GM18870 (cell line): ENCODE measurements around the gene ACTN4.
"Not testable (repeated sequence)": the region's sequence is repeated elsewhere in the genome, so short reads cannot be mapped to it uniquely, and the experiment has no call there.

Experiments
- ATAC-seq: cut with Tn5 transposase; IDR thresholded peaks from one replicate; pipeline ENCODE4 v1.9.1; 2021; ENCODE audit warnings: moderate library complexity; ENCODE audit not compliant: unreplicated experiment

The ACTN4 gene

DNA sequence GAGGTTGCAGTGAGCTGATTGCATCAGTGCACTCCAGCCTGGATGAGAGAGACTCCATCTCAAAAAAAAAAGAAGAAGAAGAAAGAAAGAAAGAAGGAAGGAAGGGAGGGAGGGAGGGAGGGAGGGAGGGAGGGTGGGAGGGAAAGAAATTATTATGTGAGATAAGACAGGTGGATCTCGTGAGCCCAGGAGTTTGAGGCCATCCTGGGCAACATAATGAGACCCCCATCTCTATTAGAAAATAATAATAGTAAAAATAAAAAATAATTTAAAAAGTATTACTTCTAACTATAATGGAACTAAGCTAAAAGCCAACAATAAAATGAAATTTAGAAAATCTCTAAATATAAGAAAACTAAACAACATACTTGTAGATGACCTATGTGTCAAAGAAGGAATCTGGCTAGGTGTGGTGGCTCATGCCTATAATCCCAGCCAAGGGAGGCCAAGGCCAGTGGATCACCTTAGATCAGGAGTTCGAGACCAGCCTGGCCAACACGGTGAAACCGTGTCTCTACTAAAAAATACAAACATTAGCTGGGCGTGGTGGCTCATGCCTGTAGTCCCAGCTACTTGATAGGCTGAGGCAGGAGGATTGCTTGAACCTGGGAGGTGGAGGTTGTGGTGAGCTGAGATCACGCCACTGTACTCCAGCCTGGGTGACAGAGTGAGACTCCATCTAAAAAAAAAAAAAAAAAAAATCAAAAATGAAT lies 113.5 kb downstream of the ACTN4 start:
- ATAC-seq = not testable (repeated sequence)

DNA sequence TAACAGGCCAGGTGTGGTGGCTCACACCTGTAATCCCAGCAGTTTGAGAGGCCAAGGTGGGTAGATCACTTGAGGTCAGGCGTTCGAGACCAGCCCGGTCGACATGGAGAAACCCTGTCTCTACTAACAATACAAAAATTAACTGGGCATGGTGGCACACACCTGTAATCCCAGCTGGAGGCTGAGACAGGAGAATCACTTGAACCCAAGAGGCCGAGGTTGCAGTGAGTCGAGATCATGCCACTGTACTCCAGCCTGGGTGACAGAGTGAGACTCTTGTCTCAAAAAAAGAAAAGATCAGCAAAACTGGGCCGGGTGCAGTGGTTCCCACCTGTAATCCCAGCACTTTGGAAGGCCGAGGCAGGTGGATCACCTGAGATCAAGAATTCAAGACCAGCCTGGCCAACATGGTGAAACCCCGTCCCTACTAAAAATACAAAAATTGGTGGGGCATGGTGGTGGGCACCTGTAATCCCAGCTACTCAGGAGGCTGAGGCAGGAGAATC lies 114.5 kb downstream of the ACTN4 start:
- ATAC-seq = not testable (repeated sequence)

- ATAC-seq = no peak
These were observed 116.4 kb downstream of the ACTN4 start for GRCh38 chr19:38763795-38764220.

DNA sequence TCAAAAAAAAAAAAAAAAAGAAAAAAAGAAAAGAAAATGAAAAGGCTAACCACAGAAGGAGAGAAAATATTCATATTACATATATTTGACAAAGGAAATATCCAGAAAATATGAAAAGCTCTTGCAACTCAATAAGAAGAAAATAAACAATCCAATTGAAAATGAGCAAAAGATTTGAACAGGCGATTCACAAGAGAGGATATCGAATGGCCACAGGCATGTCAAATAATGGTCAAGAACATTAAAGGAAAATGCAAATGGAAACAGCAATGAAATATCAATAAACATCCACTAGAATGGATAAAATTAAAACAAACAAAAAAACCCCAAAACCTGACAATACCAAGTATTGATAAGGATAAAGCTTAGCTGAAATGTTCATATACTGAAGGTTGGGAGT lies 117.8 kb downstream of the ACTN4 start:
- ATAC-seq = no peak

GRCh38 chr19:38766276-38767047 lies 119.0 kb downstream of the ACTN4 start:
- ATAC-seq = no peak

DNA sequence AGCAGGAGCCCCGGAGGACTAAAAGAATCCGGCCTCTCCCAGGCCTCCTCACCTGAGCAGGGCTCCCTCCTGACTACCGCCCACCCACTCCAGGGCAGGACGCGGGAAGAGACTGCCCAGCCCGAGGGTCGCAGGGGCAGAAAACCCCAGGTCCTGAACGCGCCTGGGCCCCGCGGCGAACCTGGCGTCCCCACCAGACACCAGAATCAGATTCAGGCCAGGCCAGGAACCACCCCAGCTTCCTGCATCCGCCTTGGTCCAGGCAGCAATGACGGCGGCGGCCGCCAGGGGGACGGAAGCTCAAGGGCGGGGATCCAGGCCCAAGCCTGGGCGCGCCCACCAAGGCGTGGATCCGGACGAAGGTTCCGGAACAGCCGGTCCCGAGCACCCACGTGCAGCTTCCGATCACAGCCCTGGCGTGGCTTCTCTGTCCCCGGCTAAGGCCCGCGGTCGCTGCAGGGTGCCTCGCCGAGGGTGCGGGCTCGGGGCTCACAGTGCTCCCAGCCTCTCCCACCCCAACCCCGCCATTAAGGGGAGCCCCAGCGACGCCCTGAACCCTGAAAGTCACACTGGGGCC lies 122.3 kb downstream of the ACTN4 start:
- ATAC-seq = no peak

DNA sequence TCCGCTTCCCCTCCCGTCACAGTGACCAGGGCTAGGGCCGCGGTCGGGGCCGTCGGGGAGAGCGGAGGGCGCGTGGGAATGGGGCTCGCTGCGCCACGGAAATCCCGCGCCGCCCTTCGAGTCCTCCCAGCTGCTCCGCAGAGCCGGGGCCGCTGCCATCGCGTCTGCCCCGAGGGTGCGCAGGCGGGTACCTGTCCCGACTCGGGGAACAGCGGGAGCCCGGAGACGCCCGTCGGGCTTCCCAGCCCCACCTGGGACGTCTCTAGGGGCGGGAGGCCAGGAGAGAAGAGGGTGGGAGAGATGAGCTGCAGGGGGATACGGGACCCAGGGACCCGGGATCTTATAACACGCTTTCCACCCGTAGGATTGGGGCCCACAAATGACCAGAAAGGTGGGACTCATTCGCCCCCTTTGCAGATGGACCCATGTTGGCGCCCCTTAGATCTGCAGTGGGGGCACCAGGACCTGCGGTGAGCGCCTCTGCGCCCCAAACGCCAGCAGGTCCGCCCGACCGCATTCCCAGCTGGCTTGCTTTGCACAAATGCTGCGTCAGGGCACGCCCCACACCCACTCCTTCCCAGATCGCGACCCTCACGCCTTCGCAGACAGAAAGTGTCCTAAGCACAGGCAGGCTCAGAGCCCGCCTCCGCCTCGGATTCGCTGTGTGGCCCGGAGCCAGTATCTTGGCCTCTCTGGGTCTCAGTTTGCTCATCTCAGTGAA lies 122.9 kb downstream of the ACTN4 start:
- not testable (repeated sequence) for ATAC-seq

DNA sequence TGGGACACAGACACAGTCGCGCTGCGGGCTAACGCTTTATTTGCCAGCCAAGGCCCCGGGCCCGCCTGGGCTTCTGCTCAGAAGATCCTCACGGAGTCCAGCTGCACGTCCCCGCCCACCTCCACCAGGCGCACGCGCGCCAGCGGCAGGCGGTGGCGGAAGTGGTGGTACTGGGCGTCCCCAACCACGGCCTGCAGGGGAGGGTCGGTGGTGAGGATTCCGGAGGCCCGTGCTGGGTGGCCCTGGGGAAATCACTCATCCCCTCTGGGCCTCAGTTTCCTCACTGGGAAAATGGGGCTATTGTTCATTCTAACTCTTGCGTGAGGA lies 123.5 kb downstream of the ACTN4 start:
- not testable (repeated sequence) for ATAC-seq

- not testable (repeated sequence) for ATAC-seq
These were observed 124.1 kb downstream of the ACTN4 start for GRCh38 chr19:38771569-38771968.

DNA sequence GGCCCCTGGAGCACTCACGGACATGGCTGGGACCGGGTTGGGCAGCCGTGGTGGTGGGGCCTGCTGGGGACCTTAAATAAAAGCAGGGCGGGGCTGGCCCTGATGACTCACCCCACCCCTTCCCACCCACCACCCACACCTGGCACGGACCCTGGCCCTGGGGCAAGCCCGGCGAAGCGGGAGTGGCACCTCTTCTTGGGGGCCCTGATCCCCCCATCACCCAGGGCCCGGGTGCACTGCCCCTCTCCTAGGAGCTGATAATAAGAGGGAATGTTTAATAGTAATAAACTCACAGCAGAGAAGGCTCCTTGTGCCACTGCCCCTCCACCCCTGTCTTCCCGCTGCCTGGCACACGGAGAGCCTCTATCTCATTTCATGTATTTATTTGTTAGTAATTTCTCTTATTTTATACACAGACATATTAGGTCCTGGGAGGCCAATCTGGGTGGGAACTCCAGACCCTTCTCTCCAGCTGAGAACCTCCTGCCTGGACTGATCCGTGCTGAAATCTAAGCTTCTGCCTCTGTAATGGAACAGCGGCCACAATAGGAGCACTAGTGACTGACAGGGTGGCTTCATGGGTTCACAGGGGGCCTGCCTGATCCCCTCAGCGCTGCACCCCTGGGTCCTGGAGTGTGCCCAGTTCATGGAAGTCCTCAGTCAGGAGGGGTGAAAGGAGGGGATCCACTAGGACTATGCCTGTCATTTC lies 126.2 kb downstream of the ACTN4 start, which contains the start of gene LGALS7:
LGALS7 (minus strand) TSS at position 49 of the 709 bp plus-strand sequence; CDS start at position 24, 25 bp downstream.
- no peak for ATAC-seq

- no peak for ATAC-seq
These were observed 126.9 kb downstream of the ACTN4 start for GRCh38 chr19:38774181-38774950.

DNA sequence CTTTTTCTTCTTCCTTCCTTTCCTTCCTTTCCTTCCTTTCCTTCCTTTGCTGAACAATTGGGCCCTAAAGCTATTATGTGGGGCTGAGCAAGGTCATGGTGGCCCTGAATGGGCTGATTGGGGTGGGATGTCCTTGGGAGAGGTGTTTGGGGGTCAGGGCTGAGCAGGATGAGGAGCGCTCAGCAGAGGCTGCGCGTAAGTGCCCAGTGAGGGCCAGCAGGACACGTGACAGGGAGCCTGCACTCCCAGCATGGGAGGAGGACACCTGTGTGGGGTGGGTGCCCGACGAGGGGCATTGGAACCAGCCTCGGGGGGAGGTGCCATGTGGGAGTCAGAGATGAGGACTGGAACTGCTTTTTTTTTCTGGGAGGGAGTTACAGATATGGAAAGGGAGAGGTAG lies 131.3 kb downstream of the ACTN4 start:
- ATAC-seq = no peak

DNA sequence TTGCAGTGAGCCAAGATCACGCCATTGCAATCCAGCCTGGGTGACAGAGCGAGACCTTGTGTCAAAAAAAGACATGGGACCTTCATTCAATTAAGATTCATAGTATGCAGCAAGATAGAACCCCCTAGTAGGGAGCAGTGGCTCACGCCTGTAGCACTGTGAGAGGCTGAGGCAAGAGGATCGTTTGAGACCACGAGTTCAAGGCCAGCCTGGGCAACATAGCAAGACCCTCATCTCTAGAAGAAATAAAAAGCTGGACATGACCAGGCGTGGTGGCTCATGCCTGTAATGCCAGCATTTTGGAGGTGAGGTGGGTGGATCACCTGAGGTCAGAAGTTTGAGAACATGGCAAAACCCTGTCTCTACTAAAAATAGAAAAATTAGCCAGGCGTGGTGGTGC lies 133.0 kb downstream of the ACTN4 start:
- no peak for ATAC-seq

DNA sequence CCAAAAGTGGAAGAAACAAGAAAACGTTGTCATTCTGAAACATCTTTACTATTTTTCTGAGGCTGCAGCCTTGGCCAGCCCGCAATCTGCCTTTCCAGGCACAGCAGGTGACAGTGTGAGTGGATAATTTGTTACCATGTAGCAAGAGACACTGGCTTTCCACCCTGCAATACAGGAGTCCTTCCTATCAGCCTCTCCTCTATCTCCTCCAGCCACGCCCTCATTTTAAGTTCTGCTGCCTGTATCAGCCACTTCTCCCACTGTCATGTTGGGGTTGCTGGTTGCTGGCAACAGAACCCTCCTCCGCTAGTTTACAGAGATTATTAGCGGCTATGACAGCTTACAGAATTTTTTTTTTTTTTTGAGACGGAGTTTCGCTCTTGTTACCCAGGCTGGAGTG lies 133.6 kb downstream of the ACTN4 start:
- ATAC-seq = no peak
